NOMO-1 treated with DMSO at 0.1 percent for 48 hours (cell line): ENCODE data around the gene KLRD1.
A peak's percentile ranks its signal among the peaks of the same experiment; 100 is the strongest.
"Not testable (repeated sequence)": the region's sequence is repeated elsewhere in the genome, so short reads cannot be mapped to it uniquely, and the experiment has no call there.

ENCODE experiments used
- DNase-seq: peaks from one replicate; lab custom pipeline; 2025; ENCODE audit not compliant: unreplicated experiment; lab: John Stamatoyannopoulos, UW

Gene KLRD1

DNA sequence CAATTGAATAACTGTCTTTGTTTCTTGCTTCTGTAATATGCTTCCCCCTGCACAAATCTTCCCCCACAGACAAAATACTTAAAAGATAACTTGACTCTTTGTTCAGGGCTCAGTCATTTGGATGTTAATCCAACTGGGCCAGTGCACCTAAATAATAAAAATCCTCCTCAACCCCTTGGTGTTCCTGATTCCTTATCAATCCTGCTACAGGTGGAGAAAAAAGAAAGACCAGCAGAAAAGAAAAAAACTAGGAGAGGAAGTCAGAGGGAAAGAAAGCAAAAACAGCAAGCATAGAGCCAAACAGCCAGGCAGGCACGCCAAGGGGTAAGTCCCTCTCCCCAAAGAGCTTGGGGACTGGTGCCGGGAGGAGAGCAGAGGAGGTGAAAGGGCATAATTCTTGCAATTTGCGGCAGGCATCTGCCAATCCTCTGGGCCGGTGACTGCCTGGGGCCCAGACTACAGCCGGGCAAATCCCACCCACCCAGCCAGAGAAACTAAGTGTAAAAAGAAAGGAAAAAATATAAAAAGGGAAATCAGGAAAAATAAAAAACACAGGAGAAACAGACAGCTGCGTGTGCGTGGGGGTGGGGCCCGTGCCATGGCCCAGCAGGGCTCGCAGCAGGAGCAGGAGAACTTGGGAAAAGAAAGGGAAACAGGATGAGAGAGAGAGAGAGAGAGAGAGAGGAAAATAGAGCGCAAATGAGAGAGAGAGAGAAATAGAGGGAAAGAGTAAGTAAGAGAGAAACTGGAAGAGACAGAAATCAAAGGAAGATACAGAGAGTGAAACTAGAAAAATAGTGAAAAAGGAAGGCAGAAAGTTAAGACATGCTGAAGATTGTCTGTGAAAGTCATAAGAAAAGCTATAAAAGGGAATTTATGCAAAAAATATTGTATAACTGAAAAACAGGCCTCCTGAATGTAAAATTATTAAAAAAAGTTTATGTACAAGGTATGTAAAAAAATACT, 60.8 kb downstream of the KLRD1 start:
- no peak for DNase-seq

DNA sequence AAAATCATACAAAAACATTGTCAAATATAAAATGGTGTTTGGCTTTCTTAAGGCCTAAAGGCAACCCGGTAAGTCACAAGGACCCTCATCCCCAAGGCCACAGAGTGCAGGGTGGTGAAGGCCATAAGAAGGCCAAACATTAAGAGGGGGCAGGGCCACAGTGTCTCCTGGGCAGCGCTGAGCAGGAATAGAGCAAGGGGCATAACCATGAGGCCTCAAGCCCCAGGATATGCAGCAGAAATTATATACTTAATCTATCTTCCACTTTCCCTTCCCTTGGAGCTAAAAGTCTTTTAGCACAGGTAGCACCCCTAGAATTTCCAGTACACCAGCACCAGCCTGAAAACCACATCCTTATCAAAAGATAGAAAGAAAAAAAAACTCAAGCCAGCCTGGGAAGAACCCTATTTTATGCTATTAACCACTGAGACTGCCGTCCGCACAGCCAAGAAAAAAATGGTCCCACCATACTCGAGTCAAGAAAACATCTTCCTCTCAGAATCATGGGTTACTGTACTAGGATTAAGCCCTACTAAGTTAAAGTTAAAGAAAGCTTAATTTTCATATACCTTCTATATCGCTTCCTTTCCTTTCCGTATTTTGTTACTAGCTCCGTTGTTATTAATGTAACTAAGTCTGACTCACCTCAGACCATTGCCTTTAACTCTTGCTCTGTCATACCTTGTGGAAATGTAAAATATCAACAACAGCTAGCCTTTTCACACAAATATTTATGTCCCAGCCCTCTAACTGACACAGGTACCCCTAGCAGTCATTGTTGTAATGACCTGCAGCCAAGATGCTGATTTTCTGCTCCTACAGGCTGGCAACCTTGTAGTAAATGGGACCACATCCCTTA, 62.1 kb downstream of the KLRD1 start:
- DNase-seq, result no peak

DNA sequence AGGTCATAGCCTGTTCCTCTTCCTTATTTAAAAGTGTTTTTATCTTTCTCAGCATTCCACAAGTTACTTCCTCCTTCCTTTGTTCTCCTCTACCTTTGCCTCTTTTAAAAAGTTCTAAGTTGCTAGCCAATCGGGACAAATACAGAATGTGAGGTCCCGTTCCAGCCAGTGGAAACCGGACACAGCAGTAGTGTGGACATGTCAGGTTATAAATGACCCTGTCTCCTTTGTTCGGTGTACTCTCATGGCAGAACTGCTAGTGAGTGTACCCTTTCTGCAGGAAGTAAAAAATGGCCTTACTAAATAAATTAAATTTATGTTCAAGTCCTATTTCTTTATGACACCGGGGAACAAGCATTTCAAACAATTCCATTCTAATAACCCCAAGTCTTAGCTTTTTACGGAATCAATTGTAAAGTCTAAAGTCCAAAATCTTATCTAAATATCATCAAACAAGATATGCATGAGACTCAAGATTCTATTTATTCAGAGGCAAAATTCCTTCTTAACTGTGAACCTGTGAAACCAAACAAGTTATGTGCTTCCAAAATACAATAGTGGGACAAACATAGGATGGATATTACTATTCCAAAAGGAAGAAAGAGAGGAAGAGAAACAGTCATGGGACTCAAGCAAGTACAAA, 64.3 kb downstream of the KLRD1 start:
- DNase-seq, result not testable (repeated sequence)

DNA sequence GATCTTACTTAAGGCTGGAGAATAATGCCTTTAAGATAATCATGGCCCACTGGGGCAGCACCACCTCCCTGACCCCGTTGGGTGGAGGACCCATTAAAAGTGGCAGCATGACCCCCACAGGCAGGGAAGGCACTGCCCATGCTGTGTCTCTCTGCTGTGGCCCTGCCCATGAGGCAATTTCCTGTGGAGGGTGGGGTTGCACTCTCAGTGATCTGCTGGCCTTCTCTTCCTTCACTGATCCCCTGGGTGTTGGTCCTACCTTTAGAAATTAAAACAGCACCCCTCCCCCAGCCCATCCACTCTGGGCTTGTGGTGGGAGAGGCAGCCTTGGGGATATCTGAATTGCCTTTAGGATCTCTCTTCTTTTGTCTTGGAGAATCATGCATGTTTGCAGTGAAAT, 64.9 kb downstream of the KLRD1 start:
- peak; percentile 17 for DNase-seq

DNA sequence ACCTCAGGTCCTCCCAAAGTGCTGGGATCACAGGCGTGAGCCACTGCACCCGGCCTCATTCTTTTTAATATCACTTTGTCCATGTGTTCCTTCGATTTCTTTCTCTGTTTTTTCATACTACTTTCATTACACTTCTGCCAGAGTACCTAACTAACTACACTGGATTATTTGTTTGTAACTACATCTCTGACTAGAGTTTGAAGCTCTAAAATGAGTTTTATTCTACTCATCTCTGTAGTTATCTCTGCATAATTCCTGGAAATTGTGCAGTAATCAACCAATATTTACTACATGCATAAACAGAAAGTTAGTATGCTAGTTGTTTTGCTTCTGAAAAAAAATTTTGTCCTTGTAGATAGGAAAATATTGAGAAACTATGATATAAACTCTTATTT, 67.0 kb downstream of the KLRD1 start:
- DNase-seq, result no peak

DNA sequence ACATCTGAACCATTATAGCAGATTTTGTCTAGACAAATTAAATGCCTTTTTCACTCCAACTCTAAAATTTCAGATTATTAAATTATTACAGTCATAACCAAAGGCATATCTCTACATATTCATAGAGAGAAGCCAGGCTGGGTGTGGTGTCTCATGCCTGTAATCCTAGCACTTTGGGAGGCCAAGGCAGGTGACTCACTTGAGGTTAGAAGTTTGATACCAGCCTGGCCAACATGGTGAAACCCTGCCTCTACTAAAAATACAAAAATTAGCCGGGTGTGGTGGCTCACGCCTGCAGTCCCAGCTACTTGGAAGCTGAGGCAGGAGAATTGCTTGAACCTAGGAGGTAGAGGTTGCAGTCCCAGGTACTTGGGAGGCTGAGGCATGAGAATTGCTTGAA, 71.1 kb downstream of the KLRD1 start:
- DNase-seq, result not testable (repeated sequence)
